B cell (primary cell): ENCODE measurements around the gene MPZL1.

Experiments
- EZH2 ChIP-seq: IDR thresholded peaks from 2 replicates; pipeline ENCODE4 v1.6.1; 2012; ENCODE audit warnings: borderline replicate concordance, low read depth, mild to moderate bottlenecking, moderate library complexity, low read length; ENCODE audit not compliant: insufficient read depth, poor library complexity, severe bottlenecking
- TF ChIP-seq, protein P1 (sequence below): fragments of 200-600 bp; IDR thresholded peaks from one replicate; pipeline ENCODE4 v1.8.0; 2022; ENCODE audit warnings: antibody characterized with exemption, mild to moderate bottlenecking

DNA sequence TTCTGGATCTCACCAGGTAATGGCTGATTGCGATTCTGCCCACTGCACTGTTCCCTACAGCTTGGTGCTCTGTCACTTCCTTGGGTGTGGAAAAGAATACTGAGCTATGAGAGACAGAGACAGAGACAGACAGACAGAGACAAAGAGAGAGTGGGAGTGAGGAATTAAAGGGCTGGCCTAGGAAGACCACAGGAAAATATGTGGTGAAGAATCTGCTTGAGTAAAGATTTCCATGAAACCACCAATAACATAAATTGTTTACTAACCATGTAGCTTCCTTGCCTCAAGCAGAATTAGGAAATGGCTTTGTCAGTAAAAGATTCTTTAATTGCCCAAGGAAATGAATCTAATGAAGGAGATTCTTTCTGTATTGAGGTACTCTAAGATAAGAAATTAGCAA is 54.4 kb downstream of the MPZL1 start:
- TF ChIP-seq, protein P1, sequence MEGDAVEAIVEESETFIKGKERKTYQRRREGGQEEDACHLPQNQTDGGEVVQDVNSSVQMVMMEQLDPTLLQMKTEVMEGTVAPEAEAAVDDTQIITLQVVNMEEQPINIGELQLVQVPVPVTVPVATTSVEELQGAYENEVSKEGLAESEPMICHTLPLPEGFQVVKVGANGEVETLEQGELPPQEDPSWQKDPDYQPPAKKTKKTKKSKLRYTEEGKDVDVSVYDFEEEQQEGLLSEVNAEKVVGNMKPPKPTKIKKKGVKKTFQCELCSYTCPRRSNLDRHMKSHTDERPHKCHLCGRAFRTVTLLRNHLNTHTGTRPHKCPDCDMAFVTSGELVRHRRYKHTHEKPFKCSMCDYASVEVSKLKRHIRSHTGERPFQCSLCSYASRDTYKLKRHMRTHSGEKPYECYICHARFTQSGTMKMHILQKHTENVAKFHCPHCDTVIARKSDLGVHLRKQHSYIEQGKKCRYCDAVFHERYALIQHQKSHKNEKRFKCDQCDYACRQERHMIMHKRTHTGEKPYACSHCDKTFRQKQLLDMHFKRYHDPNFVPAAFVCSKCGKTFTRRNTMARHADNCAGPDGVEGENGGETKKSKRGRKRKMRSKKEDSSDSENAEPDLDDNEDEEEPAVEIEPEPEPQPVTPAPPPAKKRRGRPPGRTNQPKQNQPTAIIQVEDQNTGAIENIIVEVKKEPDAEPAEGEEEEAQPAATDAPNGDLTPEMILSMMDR = no peak
- no peak for TF ChIP-seq EZH2
